RWPE2 (cell line): ENCODE data around the gene DVL1.

Source experiments
- ATAC-seq: fragments of 200-7000 bp; cut with Tn5 transposase; 3 replicates; pipeline ENCODE4 v1.9.1; 2021; ENCODE audit warnings: low read depth
- DNase-seq: peaks from one replicate; pipeline ENCODE4 v3.0.0-alpha.2; 2020; ENCODE audit warnings: low spot score
- H3K27ac ChIP-seq: fragments of 450-650 bp; 2 replicates; pipeline ENCODE4 v1.5.1; 2017; ENCODE audit warnings: mild to moderate bottlenecking; ENCODE audit not compliant: poor library complexity, severe bottlenecking
- H3K27me3 ChIP-seq: fragments of 250-450 bp; sonication (Bioruptor Pico); 2 replicates; pipeline ENCODE4 v1.5.1; 2021; ENCODE audit warnings: mild to moderate bottlenecking, moderate library complexity; ENCODE audit not compliant: insufficient read depth, poor library complexity, severe bottlenecking
- H3K36me3 ChIP-seq: fragments of 250-450 bp; sonication (Bioruptor Pico); 2 replicates; pipeline ENCODE4 v1.5.1; 2020; ENCODE audit warnings: low read depth, mild to moderate bottlenecking, moderate library complexity
- H3K4me1 ChIP-seq: fragments of 250-450 bp; sonication (Bioruptor Pico); 2 replicates; pipeline ENCODE4 v1.5.1; 2021; ENCODE audit warnings: mild to moderate bottlenecking, moderate library complexity; ENCODE audit not compliant: insufficient read depth, poor library complexity, severe bottlenecking
- H3K4me3 ChIP-seq: fragments of 250-450 bp; sonication (Bioruptor Pico); 2 replicates; pipeline ENCODE4 v1.5.1; 2021; ENCODE audit warnings: mild to moderate bottlenecking, moderate library complexity; ENCODE audit not compliant: severe bottlenecking
- H3K9me3 ChIP-seq: fragments of 250-450 bp; sonication (Bioruptor Pico); 2 replicates; pipeline ENCODE4 v1.5.1; 2021; ENCODE audit warnings: mild to moderate bottlenecking, moderate library complexity; ENCODE audit not compliant: severe bottlenecking
- TF ChIP-seq, protein P1 (sequence below): fragments of 450-650 bp; IDR thresholded peaks from one replicate; pipeline ENCODE4 v1.5.1; 2017; ENCODE audit warnings: mild to moderate bottlenecking, moderate library complexity; ENCODE audit not compliant: poor library complexity, severe bottlenecking

DVL1 gene

DNA sequence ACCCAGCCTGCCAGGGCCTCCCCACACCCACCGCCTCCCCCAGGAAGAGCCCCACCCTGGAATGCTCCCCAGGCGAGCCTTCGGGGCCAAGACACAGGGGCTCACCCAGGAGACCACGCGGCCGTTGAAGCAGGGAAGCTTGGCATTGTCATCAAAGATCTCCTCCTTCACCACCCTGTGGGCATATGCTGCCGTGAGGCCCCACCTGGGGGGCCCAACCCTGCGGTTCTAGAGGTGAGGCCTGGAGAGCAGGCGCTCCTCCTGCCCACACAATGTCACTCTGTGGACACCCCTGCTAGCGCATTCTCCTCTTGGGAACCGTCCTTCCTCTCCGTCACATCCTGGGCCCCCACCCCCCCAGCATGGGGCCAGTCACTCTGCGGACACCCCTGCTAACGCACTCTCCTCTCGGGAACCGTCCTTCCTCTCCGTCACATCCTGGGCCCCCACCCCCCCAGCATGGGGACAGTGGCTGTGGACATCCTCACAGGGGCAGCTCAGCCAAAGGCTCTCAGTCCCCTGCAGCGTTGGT, 6.6 kb downstream of the DVL1 start:
- Histone ChIP-seq H3K4me3 (no peak overlapping the region), H3K4me1 (peaks cover 26% of the 10 kb centered on the region), H3K27ac (peak overlapping the region; percentile 98), H3K36me3 (peaks cover 30% of the 10 kb centered on the region), H3K9me3 (no peaks in the 10 kb centered on the region), H3K27me3 (no peaks in the 10 kb centered on the region)
- TF ChIP-seq, protein P1, sequence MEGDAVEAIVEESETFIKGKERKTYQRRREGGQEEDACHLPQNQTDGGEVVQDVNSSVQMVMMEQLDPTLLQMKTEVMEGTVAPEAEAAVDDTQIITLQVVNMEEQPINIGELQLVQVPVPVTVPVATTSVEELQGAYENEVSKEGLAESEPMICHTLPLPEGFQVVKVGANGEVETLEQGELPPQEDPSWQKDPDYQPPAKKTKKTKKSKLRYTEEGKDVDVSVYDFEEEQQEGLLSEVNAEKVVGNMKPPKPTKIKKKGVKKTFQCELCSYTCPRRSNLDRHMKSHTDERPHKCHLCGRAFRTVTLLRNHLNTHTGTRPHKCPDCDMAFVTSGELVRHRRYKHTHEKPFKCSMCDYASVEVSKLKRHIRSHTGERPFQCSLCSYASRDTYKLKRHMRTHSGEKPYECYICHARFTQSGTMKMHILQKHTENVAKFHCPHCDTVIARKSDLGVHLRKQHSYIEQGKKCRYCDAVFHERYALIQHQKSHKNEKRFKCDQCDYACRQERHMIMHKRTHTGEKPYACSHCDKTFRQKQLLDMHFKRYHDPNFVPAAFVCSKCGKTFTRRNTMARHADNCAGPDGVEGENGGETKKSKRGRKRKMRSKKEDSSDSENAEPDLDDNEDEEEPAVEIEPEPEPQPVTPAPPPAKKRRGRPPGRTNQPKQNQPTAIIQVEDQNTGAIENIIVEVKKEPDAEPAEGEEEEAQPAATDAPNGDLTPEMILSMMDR, result no peak
- DNase-seq (no peak), ATAC-seq (no peak)

DNA sequence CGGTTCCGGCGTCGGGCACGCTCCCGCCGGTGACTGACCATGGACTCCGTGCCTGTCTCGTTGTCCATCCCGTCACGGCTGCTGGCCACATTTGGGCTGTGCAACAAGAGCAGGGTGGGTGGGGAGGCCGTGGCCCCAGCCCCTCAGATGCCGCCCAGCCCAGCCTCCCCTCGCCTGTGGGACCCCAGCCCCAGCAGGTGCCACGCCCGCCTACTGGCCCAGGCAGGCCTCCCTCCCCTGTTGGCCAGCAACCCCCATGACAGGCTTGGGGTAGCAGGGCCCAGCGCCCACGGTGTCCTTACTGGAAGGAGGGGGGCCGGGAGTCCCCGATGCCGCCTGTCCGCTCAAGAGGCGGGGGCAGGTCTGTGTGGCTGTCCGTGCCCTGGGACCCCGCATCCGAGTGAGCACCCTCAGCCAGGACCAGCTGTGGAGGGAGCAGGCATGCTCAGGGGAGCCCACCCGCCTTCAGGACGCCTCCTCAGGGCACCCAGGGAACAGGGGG, 7.1 kb downstream of the DVL1 start:
- Histone ChIP-seq H3K27ac (peak overlapping the region; percentile 98), H3K27me3 (no peaks in the 10 kb centered on the region), H3K4me1 (peaks cover 26% of the 10 kb centered on the region), H3K36me3 (peaks cover 35% of the 10 kb centered on the region), H3K4me3 (no peak overlapping the region), H3K9me3 (no peaks in the 10 kb centered on the region)
- TF ChIP-seq, protein P1, result no peak
- ATAC-seq (no peak), DNase-seq (no peak)

DNA sequence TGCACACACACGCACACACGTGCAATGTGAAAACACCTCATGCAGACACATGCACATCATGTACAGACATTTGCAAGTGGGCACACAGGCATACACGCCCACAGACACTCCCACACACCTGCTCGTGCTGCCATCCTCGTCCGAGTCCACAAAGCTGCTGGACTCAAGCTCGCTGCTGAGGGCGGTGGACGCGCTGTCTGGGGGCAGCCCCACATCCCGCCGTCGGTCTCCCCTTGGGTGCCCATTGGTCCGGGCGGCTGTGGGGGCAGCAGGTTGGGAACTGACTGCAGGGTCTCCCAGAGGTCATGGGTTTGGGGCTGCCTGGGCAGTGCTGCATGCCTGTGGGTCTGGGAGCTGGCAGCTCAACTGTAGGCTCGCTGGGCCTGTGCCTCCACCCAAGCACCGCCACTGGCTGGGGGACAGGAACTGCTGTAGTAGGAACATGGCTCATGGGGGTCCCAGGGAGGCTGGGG, 7.6 kb downstream of the DVL1 start:
- no peaks in the 10 kb centered on the region for H3K27me3 ChIP-seq
- peaks cover 40% of the 10 kb centered on the region for H3K36me3 ChIP-seq

DNA sequence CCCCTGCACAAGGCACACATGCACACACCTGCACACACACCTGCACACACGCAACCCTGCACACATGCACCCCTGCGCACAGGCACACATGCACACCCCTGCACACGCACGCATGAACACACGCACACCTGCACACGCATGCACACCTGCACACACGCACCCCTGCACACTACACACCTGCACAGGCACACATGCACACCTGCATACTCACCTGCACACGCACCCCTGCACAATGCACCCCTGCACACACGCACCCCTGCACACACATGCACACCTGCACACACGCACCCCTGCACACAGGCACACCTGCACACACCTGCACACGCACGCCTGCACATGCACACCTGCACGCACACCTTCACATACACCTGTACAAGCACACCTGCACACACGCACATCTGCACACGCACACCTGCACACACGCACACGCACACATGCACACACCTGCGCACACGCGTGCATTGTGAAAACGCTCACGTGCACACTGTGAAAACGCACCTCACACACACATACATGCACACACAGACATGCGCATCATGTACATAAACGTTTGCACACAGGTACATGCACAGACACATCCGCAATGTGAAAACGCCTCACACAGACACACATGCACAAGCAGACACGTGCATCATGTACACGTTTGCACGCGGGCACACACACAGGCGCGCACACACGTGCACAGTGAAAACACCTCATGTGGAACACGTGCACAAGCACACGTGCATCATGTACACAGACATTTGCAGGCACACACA, 8.2 kb downstream of the DVL1 start:
- no peaks in the 10 kb centered on the region for H3K27me3 ChIP-seq
- H3K36me3 ChIP-seq, result peaks cover 43% of the 10 kb centered on the region
- ATAC-seq (no peak), DNase-seq (no peak)
- H3K4me3 ChIP-seq, result no peak overlapping the region
- no peaks in the 10 kb centered on the region for H3K9me3 ChIP-seq
- no peak overlapping the region for H3K27ac ChIP-seq
- peaks cover 20% of the 10 kb centered on the region for H3K4me1 ChIP-seq
- TF ChIP-seq, protein P1, result no peak

More for the DNA sequence above, 7.6 kb downstream of the DVL1 start:
- DNase-seq, result no peak
- Histone ChIP-seq H3K4me3 (no peak overlapping the region), H3K27ac (no peak overlapping the region), H3K4me1 (peaks cover 26% of the 10 kb centered on the region), H3K9me3 (no peaks in the 10 kb centered on the region)
- no peak for ATAC-seq
- TF ChIP-seq, protein P1, result no peak

DNA sequence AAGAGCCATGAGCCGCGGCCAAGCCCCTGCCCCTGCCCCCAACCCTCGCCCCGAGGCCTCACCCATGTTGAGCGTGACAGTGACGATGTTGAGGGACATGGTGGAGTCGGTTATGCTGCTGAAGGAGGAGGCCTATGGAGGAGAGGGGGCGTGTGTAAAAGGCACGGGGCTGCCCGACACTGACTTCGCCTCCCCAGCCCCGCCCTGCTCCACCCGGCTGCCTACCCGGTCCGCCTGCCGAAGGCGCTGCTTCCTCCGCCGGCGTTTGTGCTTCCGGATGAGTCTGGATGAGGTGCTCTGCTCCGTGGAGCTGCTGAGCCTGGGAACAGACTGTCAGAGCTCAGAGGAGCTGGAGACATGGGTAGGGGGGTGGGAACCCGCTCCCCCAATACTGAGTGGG, 9.0 kb downstream of the DVL1 start:
- DNase-seq (no peak), ATAC-seq (no peak)
- H3K9me3 ChIP-seq, result no peaks in the 10 kb centered on the region
- H3K27ac ChIP-seq, result no peak overlapping the region
- H3K4me1 ChIP-seq, result peaks cover 12% of the 10 kb centered on the region
- TF ChIP-seq, protein P1, result no peak
- H3K4me3 ChIP-seq, result no peak overlapping the region
- H3K36me3 ChIP-seq, result peaks cover 46% of the 10 kb centered on the region
- H3K27me3 ChIP-seq, result no peaks in the 10 kb centered on the region
